ENCODE measurements around the gene TMEM179B. TPM values are rescaled to one million over a fixed set of nuclear protein-coding genes. Genes with fewer than 3 reads are reported as not detected.

TMEM179B gene
- total RNA-seq, 4 donors from 2014 or later, result 78.6 to 126 (median 92.4) TPM

DNA sequence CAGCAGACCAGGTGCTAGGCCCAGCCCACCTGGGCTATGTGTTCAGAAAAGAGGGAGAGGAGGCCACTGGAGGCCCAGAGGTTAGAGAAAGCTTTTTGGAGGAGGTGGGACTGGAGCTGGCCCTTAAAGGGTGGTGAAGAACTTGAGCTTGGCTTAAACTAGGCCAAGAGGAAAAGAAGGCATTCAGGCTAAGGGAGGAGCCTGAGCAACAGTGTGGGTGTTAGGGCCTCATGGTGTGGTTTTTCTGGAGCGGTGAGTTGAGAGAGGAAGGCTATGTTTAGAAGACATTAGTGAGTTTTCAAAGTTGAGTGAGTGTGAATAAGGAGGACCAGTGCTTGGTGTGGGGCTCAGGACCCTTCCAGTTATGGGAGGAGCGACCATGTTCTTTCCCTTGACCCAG, 9.8 kb upstream of the TMEM179B start:
- no peak overlapping the region for H3K4me3 ChIP-seq (replicated peaks in 1 of 3)
- H3K27me3 ChIP-seq, result no peaks in the 10 kb centered on the region
- H3K36me3 ChIP-seq, result peaks cover 0 to 42% of the 10 kb centered on the region in 2 donors
- TF ChIP-seq, protein P1, sequence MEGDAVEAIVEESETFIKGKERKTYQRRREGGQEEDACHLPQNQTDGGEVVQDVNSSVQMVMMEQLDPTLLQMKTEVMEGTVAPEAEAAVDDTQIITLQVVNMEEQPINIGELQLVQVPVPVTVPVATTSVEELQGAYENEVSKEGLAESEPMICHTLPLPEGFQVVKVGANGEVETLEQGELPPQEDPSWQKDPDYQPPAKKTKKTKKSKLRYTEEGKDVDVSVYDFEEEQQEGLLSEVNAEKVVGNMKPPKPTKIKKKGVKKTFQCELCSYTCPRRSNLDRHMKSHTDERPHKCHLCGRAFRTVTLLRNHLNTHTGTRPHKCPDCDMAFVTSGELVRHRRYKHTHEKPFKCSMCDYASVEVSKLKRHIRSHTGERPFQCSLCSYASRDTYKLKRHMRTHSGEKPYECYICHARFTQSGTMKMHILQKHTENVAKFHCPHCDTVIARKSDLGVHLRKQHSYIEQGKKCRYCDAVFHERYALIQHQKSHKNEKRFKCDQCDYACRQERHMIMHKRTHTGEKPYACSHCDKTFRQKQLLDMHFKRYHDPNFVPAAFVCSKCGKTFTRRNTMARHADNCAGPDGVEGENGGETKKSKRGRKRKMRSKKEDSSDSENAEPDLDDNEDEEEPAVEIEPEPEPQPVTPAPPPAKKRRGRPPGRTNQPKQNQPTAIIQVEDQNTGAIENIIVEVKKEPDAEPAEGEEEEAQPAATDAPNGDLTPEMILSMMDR (IDR thresholded peaks at IDR 0.05), result no peak
- TF ChIP-seq POLR2A (IDR thresholded peaks at IDR 0.05), result no peak
- no peak overlapping the region for H3K27ac ChIP-seq
- peaks cover 0 to 4% of the 10 kb centered on the region in 2 donors for H3K4me1 ChIP-seq
- intact Hi-C loops (cut with DNase I), result no loop called here
- no peak for DNase-seq
- no peaks in the 10 kb centered on the region for H3K9me3 ChIP-seq
- 92 to 93% methylated on average over 2 of the region's 2 CpGs for WGBS, 2 donors

DNA sequence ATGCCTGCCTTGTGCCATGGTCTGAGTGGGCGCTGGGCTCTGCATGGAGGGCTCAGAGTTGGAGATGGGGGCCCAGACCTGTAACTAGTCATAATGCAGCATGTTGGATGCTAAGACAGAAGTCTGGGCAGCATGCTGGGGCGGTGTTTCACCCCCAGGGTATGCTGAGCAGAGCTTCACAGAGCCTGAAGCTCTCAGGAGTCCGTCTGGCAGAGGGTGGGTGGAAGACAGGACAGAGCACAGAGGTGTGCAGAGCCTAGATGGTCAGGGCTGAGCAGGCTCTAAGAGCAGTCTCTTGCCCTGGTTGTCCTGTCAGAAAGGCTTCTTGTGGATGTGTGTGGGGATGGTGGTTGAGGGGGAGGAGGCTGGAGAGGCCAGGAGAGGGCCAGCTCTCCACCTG, 8.8 kb upstream of the TMEM179B start:
- Histone ChIP-seq H3K27me3 (no peaks in the 10 kb centered on the region), H3K9me3 (no peaks in the 10 kb centered on the region), H3K4me3 (replicated peaks in 1 of 3) (no peak overlapping the region), H3K4me1 (no peaks in the 10 kb centered on the region), H3K36me3 (peaks cover 0 to 46% of the 10 kb centered on the region in 2 donors), H3K27ac (no peak overlapping the region)
- WGBS, 2 donors, result 92 to 100% methylated on average over 3 of the region's 3 CpGs
- intact Hi-C loops (cut with DNase I), result no loop called here
- TF ChIP-seq POLR2A (IDR thresholded peaks at IDR 0.05), result no peak
- TF ChIP-seq, protein P1 (IDR thresholded peaks at IDR 0.05), result no peak
- no peak for DNase-seq

DNA sequence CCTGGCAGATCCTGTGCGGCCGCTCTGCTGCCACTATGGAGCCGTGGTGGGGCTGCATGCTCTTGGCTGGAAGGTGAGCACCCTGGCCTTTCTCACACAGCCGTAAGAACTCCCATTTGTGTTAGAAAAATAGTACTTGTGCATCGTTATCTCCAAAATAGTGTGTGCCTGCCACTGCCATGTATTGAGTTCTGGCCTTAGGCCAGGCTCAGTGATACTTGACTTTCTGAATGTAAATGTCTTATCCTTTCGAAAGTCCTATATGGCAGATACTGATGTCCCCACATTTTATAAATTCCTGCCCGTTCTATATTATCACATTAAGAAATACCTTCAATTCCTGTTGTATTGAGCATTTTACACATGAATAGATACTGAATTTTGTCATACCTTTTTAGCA, 4.4 kb upstream of the TMEM179B start:
- TF ChIP-seq, protein P1 (IDR thresholded peaks at IDR 0.05), result no peak
- H3K27ac ChIP-seq, result no peak overlapping the region
- H3K36me3 ChIP-seq, result peaks cover 0 to 26% of the 10 kb centered on the region in 2 donors
- no peaks in the 10 kb centered on the region for H3K27me3 ChIP-seq
- no peak overlapping the region for H3K4me3 ChIP-seq (replicated peaks in 1 of 3)
- intact Hi-C loops (cut with DNase I), result loop anchor here (10.0 kb wide), 1 partner anchor 52 kb away; the partner anchor contains the start of genes STX5, TEX54 and WDR74
- no peaks in the 10 kb centered on the region for H3K9me3 ChIP-seq
- WGBS, 2 donors, result 96 to 97% methylated on average over 7 of the region's 7 CpGs
- H3K4me1 ChIP-seq, result peaks cover 8 to 9% of the 10 kb centered on the region in 2 donors
- no peak for DNase-seq

DNA sequence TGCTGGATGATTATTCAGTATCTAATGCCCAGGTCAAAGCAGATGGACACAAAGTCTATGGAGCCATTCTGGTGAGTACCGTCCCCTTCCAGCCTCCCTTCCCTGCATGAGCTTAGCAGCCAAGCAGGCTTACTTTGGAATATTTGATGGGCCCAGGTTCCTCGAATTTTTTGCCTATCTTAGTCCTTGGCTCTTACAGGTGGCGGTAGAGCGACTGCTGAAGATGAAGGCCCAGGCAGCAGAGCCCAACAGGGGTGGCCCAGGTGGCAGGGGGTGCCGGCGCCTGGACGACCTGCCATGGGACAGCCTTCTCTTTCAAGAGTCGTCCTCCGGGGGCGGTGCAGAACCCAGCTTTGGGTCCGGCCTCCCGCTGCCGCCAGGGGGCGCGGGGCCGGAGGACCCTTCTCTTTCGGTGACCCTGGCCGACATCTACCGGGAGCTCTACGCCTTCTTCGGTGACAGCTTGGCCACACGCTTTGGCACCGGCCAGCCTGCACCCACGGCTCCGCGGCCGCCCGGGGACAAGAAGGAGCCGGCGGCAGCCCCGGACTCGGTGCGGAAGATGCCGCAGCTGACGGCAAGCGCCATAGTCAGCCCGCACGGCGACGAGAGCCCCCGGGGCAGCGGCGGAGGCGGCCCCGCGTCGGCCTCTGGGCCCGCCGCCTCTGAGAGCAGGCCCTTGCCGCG, 741 bp upstream of the TMEM179B start:
- no peaks in the 10 kb centered on the region for H3K27me3 ChIP-seq
- H3K27ac ChIP-seq, result peak overlapping the region; percentile 88 to 96 (median 95)
- DNase-seq, result peak; percentile 91 to 93
- WGBS, 2 donors, result 0 to 11% methylated on average over 7 to 8 of the region's 51 CpGs
- peaks cover 22 to 29% of the 10 kb centered on the region in 2 donors for H3K4me1 ChIP-seq
- peak overlapping the region; percentile 25 to 97 (median 45) for H3K4me3 ChIP-seq (replicated peaks in 1 of 3)
- TF ChIP-seq, protein P1 (IDR thresholded peaks at IDR 0.05), result peak; percentile 83 to 99 (median 94)
- TF ChIP-seq POLR2A (IDR thresholded peaks at IDR 0.05), result no peak
- H3K9me3 ChIP-seq, result no peaks in the 10 kb centered on the region
- peaks cover 0 to 9% of the 10 kb centered on the region in 2 donors for H3K36me3 ChIP-seq
- intact Hi-C loops (cut with DNase I), result loop anchor here (5.0 to 10.0 kb wide), 2 partner anchors 48 to 76 kb away; partner anchors contain the start of genes STX5, TEX54 and WDR74

GRCh38 chr11:62788991-62789390, 1.8 kb downstream of the TMEM179B start:
- no peak overlapping the region for H3K27ac ChIP-seq
- intact Hi-C loops (cut with DNase I), result loop anchor here (5.0 to 10.0 kb wide), 2 partner anchors 46 to 73 kb away; partner anchors contain the start of genes STX5, TEX54 and WDR74
- DNase-seq, result no peak
- TF ChIP-seq, protein P1 (IDR thresholded peaks at IDR 0.05), result no peak
- TF ChIP-seq POLR2A (IDR thresholded peaks at IDR 0.05), result no peak
- WGBS, 2 donors, result 86 to 87% methylated on average over 5 of the region's 5 CpGs
- peaks cover 8 to 10% of the 10 kb centered on the region in 2 donors for H3K36me3 ChIP-seq
- H3K4me1 ChIP-seq, result peaks cover 27 to 36% of the 10 kb centered on the region in 2 donors
- H3K27me3 ChIP-seq, result no peaks in the 10 kb centered on the region
- no peak overlapping the region for H3K4me3 ChIP-seq (replicated peaks in 1 of 3)
- H3K9me3 ChIP-seq, result no peaks in the 10 kb centered on the region
